ENCODE data around the gene PLEKHJ1.

PLEKHJ1 gene

GRCh38 chr19:2232286-2233151, 3.6 kb downstream of the PLEKHJ1 start:
- TF ChIP-seq CTCF (IDR thresholded peaks at IDR 0.05; ENCODE audit: low read depth, low read length): no peak
- DNase-seq (ENCODE audit: low read depth in 2 of 2): no peak
- no peak overlapping the region for H3K4me3 ChIP-seq (replicated peaks in 1 of 2; ENCODE audit: low read depth in 2 of 2, low read length in 2 of 2)

DNA sequence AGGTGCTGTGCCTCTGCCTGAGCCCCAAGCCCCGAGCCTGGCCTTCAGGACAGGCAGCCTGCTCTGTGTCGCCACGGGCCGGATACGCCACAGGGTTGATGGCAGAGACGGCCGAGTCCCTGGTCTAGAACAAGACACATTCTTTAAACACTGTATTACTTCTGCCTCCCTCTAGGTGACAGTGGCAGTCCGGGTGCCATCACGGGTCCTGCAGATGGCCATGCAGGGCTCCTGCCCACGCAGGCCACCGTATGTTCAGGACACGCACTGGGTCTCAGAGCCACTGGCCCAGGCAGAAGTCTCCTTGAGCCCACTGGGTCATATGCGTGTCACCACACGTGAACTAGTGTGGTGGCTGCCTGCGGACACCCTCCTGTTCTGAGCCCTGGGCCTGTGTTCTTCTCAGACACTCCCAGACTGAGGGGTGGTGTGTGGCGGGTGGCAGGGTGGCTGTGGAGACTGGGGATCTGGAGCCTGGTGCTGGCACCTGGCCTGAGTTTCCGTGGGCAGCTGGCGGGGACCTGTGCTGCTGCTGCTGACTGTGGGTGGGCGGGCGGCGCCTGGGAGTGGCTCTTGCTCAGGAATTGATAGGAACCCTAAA, 4.4 kb downstream of the PLEKHJ1 start:
- no peak for DNase-seq (ENCODE audit: low read depth in 2 of 2)
- no peak for TF ChIP-seq CTCF (IDR thresholded peaks at IDR 0.05; ENCODE audit: low read depth, low read length)
- H3K4me3 ChIP-seq (replicated peaks in 1 of 2; ENCODE audit: low read depth in 2 of 2, low read length in 2 of 2): no peak overlapping the region

DNA sequence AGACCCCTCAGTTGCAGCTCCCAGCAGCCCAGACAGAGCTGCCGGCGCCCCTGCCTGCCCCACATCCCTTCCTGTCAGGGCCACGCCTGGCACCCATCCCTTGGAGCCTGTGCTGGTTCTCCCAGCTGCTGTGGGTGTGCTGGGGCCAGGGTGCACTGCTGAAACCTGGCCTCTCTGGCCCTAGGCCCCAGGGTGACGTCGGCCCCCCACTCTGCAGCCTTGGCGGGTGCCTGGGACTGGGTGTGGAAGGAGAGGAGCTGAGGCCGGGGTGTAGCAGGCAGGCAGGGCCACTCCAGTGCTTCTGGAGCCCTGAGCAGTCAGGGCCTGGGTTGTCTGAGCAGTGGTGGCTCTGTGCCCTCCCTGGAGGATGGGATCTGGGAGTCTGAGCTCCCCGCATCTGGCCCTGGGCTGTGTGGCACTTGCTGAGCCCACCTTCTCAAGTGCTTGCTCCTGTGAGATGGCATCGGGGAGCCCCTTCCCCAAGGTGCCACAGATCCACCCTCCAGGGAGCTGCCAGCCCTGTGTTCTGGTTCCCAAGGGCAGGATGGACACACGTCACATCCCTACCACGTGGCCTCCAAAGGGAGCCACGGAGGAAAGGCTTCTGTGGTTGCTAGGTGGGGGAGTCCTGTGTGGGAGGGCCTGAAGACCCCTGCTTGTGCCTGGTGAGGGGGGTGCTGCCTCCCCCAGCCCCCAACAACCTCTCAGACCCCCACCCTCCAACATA, 5.2 kb downstream of the PLEKHJ1 start:
- no peak for TF ChIP-seq CTCF (IDR thresholded peaks at IDR 0.05; ENCODE audit: low read depth, low read length)
- no peak overlapping the region for H3K4me3 ChIP-seq (replicated peaks in 1 of 2; ENCODE audit: low read depth in 2 of 2, low read length in 2 of 2)

GRCh38 chr19:2230033-2230531, 6.0 kb downstream of the PLEKHJ1 start:
- no peak overlapping the region for H3K4me3 ChIP-seq (replicated peaks in 1 of 2; ENCODE audit: low read depth in 2 of 2, low read length in 2 of 2)
- TF ChIP-seq CTCF (IDR thresholded peaks at IDR 0.05; ENCODE audit: low read depth, low read length): no peak
- DNase-seq (ENCODE audit: low read depth in 2 of 2): no peak

More for the DNA sequence above, 5.2 kb downstream of the PLEKHJ1 start:
- no peak for DNase-seq (ENCODE audit: low read depth in 2 of 2)

GRCh38 chr19:2229103-2230032, 6.8 kb downstream of the PLEKHJ1 start:
- H3K4me3 ChIP-seq (replicated peaks in 1 of 2; ENCODE audit: low read depth in 2 of 2, low read length in 2 of 2): no peak overlapping the region
- no peak for DNase-seq (ENCODE audit: low read depth in 2 of 2)
- TF ChIP-seq CTCF (IDR thresholded peaks at IDR 0.05; ENCODE audit: low read depth, low read length): no peak
